ENCODE data around the gene MAP1A. TPM values are rescaled to one million over a fixed set of nuclear protein-coding genes. Genes with fewer than 3 reads are reported as not detected.
"Not testable (repeated sequence)": the region's sequence is repeated elsewhere in the genome, so short reads cannot be mapped to it uniquely, and the experiment has no call there.

Gene MAP1A
- total and polyA plus RNA-seq, 2 donors (not counting 1 experiment from before 2014, with no cell fraction given), result 0.03 to 0.07 TPM

GRCh38 chr15:43566615-43567014 lies 49.2 kb downstream of the MAP1A start:
- H3K4me2 ChIP-seq (replicated peaks; ENCODE audit: low read depth, low read length, poor library complexity, severe bottlenecking); DNase-seq; H3K9ac ChIP-seq (ENCODE audit: low read length); H3K27ac ChIP-seq (ENCODE audit: low read length in 2 of 2); H3K4me1 ChIP-seq (ENCODE audit: control insufficient read depth in 2 of 2, insufficient read depth in 2 of 2, low read length in 2 of 2); H3K36me3 ChIP-seq (replicated peaks in 1 of 2; ENCODE audit: control extremely low read depth in 1 of 2, control insufficient read depth in 1 of 2, extremely low read depth in 1 of 2, insufficient read depth in 2 of 2, low read length in 1 of 2); H3K27ac Mint-ChIP-seq; H4K20me1 ChIP-seq (ENCODE audit: control insufficient read depth, insufficient read depth, low read length, poor library complexity, severe bottlenecking); H3K27me3 ChIP-seq (replicated peaks in 1 of 4; ENCODE audit: control extremely low read depth in 1 of 4, control insufficient read depth in 3 of 4, insufficient read depth in 4 of 4, low read length in 3 of 4); POLR2A ChIA-PET; H3K9me3 ChIP-seq (ENCODE audit: control extremely low read depth in 1 of 3, control insufficient read depth in 2 of 3, insufficient read depth in 1 of 3, low read length in 2 of 3); CTCF ChIA-PET; H3K4me1 Mint-ChIP-seq; intact Hi-C loops (cut with micrococcal nuclease); H3K4me3 ChIP-seq (ENCODE audit: control extremely low read depth in 1 of 5, extremely low read depth in 1 of 5, insufficient read depth in 1 of 5, low read depth in 2 of 5, low read length in 4 of 5); H3K4me3 Mint-ChIP-seq; H3K9me3 Mint-ChIP-seq (ENCODE audit: insufficient read depth); H2AFZ ChIP-seq (ENCODE audit: insufficient read depth, low read depth, low read length, poor library complexity, severe bottlenecking); H3K79me2 ChIP-seq (ENCODE audit: control insufficient read depth, insufficient read depth, low read length); ATAC-seq (ENCODE audit: low read depth); H3K27me3 Mint-ChIP-seq: not testable (repeated sequence)
- no CpG with 5 or more reads among the region's 2 CpGs for WGBS (ENCODE audit: insufficient coverage)

- ATAC-seq (ENCODE audit: low read depth); H4K20me1 ChIP-seq (ENCODE audit: control insufficient read depth, insufficient read depth, low read length, poor library complexity, severe bottlenecking); H2AFZ ChIP-seq (ENCODE audit: insufficient read depth, low read depth, low read length, poor library complexity, severe bottlenecking); H3K4me3 ChIP-seq (ENCODE audit: control extremely low read depth in 1 of 5, extremely low read depth in 1 of 5, insufficient read depth in 1 of 5, low read depth in 2 of 5, low read length in 4 of 5); H3K9me3 Mint-ChIP-seq (ENCODE audit: insufficient read depth); intact Hi-C loops (cut with micrococcal nuclease); H3K27me3 Mint-ChIP-seq; POLR2A ChIA-PET; H3K4me3 Mint-ChIP-seq; H3K27me3 ChIP-seq (replicated peaks in 1 of 4; ENCODE audit: control extremely low read depth in 1 of 4, control insufficient read depth in 3 of 4, insufficient read depth in 4 of 4, low read length in 3 of 4); DNase-seq; H3K36me3 ChIP-seq (replicated peaks in 1 of 2; ENCODE audit: control extremely low read depth in 1 of 2, control insufficient read depth in 1 of 2, extremely low read depth in 1 of 2, insufficient read depth in 2 of 2, low read length in 1 of 2); CTCF ChIA-PET; H3K27ac Mint-ChIP-seq; H3K4me1 ChIP-seq (ENCODE audit: control insufficient read depth in 2 of 2, insufficient read depth in 2 of 2, low read length in 2 of 2); H3K4me1 Mint-ChIP-seq; H3K79me2 ChIP-seq (ENCODE audit: control insufficient read depth, insufficient read depth, low read length); H3K9me3 ChIP-seq (ENCODE audit: control extremely low read depth in 1 of 3, control insufficient read depth in 2 of 3, insufficient read depth in 1 of 3, low read length in 2 of 3); H3K4me2 ChIP-seq (replicated peaks; ENCODE audit: low read depth, low read length, poor library complexity, severe bottlenecking); H3K9ac ChIP-seq (ENCODE audit: low read length); H3K27ac ChIP-seq (ENCODE audit: low read length in 2 of 2): not testable (repeated sequence)
- no CpG with 5 or more reads among the region's 1 CpG for WGBS (ENCODE audit: insufficient coverage)
Observed at GRCh38 chr15:43574607-43575006, 57.2 kb downstream of the MAP1A start.

Other genes with a start within 250 kb of the MAP1A start
- not detected in 2 replicates for gene TGM7, start 215.4 kb upstream of the MAP1A start, total RNA-seq
- gene TGM7, start 215.4 kb upstream of the MAP1A start, polyA plus RNA-seq, result not detected in 2 replicates
- gene LCMT2, start 187.0 kb upstream of the MAP1A start, total RNA-seq, result 12.8 and 16.2 TPM in 2 replicates
- gene LCMT2, start 187.0 kb upstream of the MAP1A start, polyA plus RNA-seq, result 7.5 and 10.1 TPM in 2 replicates
- gene ZSCAN29, start 146.6 kb upstream of the MAP1A start, total RNA-seq, result 51.5 and 54.4 TPM in 2 replicates
- 14.9 and 16.1 TPM in 2 replicates for gene ZSCAN29, start 146.6 kb upstream of the MAP1A start, polyA plus RNA-seq
- 24.0 and 31.6 TPM in 2 replicates for gene TUBGCP4, start 146.5 kb upstream of the MAP1A start, total RNA-seq
- gene TUBGCP4, start 146.5 kb upstream of the MAP1A start, polyA plus RNA-seq, result 9.4 and 10.0 TPM in 2 replicates
- gene TP53BP1, start 24.5 kb upstream of the MAP1A start, total RNA-seq, result 70.5 and 88.4 TPM in 2 replicates
- gene TP53BP1, start 24.5 kb upstream of the MAP1A start, polyA plus RNA-seq, result 13.1 and 17.6 TPM in 2 replicates
- 88.9 and 94.8 TPM in 2 replicates for gene PPIP5K1, start 72.6 kb downstream of the MAP1A start, total RNA-seq
- gene PPIP5K1, start 72.6 kb downstream of the MAP1A start, polyA plus RNA-seq, result 40.2 and 40.6 TPM in 2 replicates
- not detected in 2 replicates for gene CKMT1B, start 76.4 kb downstream of the MAP1A start, total RNA-seq
- not detected in 2 replicates for gene CKMT1B, start 76.4 kb downstream of the MAP1A start, polyA plus RNA-seq
- 1.0 and 1.3 TPM in 2 replicates for gene STRC, start 101.2 kb downstream of the MAP1A start, total RNA-seq
- gene STRC, start 101.2 kb downstream of the MAP1A start, polyA plus RNA-seq, result 1.3 and 1.7 TPM in 2 replicates
- gene CATSPER2, start 131.2 kb downstream of the MAP1A start, total RNA-seq, result 17.2 and 21.3 TPM in 2 replicates
- gene CATSPER2, start 131.2 kb downstream of the MAP1A start, polyA plus RNA-seq, result 6.7 and 7.9 TPM in 2 replicates
- gene CKMT1A, start 176.3 kb downstream of the MAP1A start, total RNA-seq, result not detected in 2 replicates
- gene CKMT1A, start 176.3 kb downstream of the MAP1A start, polyA plus RNA-seq, result 0.12 TPM in 1 of 2 replicates, not detected in the other
- 82.5 and 83.1 TPM in 2 replicates for gene PDIA3, start 228.8 kb downstream of the MAP1A start, total RNA-seq
- gene PDIA3, start 228.8 kb downstream of the MAP1A start, polyA plus RNA-seq, result 42.7 and 122 TPM in 2 replicates

Data from B cell (primary cell).